SK-N-MC (cell line): ENCODE measurements around the gene RALY.

ENCODE experiments used
- DNase-seq: peaks from one replicate; pipeline ENCODE4 v3.0.0-alpha.2; 2011; ENCODE audit warnings: low read depth, low spot score
- H3K27ac ChIP-seq: fragments of 200-600 bp; sonication (generic); 2 replicates; pipeline ENCODE4 v1.5.1; 2016; ENCODE audit warnings: mixed run types
- H3K36me3 ChIP-seq: fragments of 200-600 bp; sonication (generic); 2 replicates; pipeline ENCODE4 v1.6.1; 2017; ENCODE audit warnings: antibody characterized with exemption, low read length, mixed read lengths; ENCODE audit not compliant: insufficient read depth
- H3K4me3 ChIP-seq: fragments of 200-600 bp; sonication (generic); 2 replicates; pipeline ENCODE4 v1.5.1; 2016
- H3K9ac ChIP-seq: fragments of 200-600 bp; sonication (generic); 2 replicates; pipeline ENCODE4 v1.8.0; 2017; ENCODE audit warnings: mixed run types, mixed read lengths; ENCODE audit not compliant: insufficient read length
- H3K9me3 ChIP-seq: fragments of 200-600 bp; sonication (generic); 2 replicates; pipeline ENCODE4 v1.6.1; 2017; ENCODE audit warnings: low read depth, mild to moderate bottlenecking, antibody characterized with exemption, low read length, moderate library complexity, mixed read lengths
- EZH2 ChIP-seq: fragments of 200-600 bp; sonication (generic); IDR thresholded peaks from one replicate; pipeline ENCODE4 v1.6.1; 2017; ENCODE audit warnings: antibody characterized with exemption
- FOXP2 ChIP-seq: optimal IDR thresholded peaks from 2 replicates; pipeline ENCODE3; 2011; ENCODE audit warnings: mild to moderate bottlenecking, moderate library complexity; ENCODE audit not compliant: insufficient read depth; ENCODE audit errors: extremely low read length, control extremely low read depth
- POLR2AphosphoS5 ChIP-seq: IDR thresholded peaks from 2 replicates; pipeline ENCODE4 v1.6.1; 2012; ENCODE audit warnings: mild to moderate bottlenecking, low read depth, low read length, borderline replicate concordance

Gene RALY

DNA sequence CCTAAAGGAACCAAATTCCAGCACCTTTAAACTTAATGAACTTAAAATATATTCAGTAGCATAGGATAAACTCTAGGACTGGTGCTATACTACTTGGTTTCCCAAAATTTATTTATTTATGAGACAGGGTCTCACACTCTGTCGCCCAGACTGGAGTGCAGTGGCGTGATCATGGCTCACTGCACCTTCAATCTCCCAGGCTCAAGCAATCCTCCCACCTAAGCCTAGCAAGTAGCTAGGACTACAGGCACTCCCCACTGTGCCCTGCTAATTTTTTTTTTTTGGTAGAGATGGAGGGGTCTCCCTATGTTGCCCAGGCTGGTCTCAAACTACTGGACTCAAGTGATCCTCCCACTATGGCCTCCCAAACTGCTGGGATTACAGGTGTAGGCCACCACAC, 96.9 kb downstream of the RALY start:
- Histone ChIP-seq H3K27ac (peak overlapping the region; percentile 58; the same call in 1 of the 2 replicates), H3K36me3 (peaks cover 89% of the 10 kb centered on the region), H3K4me3 (no peak overlapping the region), H3K9me3 (no peaks in the 10 kb centered on the region), H3K9ac (no peak overlapping the region)
- DNase-seq: no peak
- no peak for TF ChIP-seq FOXP2
- TF ChIP-seq POLR2AphosphoS5: no peak
- TF ChIP-seq EZH2: no peak

DNA sequence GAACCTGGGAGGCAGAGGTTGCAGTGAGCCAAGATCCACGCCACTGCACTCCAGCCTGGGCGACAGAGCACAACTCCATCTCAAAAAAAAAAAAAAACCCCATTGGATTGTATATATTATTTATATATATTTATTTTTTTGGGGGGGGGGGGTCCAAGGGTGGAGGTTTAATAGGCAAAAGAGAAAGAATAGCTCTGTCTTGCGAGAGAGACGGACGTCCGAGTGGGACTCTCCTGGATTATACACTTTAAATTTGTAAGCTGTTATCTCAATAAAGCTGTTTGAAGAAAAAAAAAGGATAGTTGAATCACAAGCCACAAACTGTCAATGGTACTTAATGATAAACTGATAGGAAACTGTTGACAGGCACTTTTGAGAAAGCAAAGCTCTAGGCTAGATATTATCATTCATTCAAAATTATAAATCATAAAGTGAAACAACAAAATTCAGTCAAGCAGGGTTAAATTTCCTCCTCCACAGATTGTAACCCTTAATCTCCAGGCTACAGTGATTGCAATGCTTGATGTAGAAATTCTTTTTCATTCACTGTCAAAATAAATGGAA, 98.0 kb downstream of the RALY start:
- Histone ChIP-seq H3K36me3 (peaks cover 98% of the 10 kb centered on the region), H3K27ac (no peak overlapping the region), H3K9ac (no peak overlapping the region), H3K9me3 (no peaks in the 10 kb centered on the region), H3K4me3 (no peak overlapping the region)
- TF ChIP-seq FOXP2: no peak
- no peak for TF ChIP-seq POLR2AphosphoS5
- TF ChIP-seq EZH2: no peak
- no peak for DNase-seq

DNA sequence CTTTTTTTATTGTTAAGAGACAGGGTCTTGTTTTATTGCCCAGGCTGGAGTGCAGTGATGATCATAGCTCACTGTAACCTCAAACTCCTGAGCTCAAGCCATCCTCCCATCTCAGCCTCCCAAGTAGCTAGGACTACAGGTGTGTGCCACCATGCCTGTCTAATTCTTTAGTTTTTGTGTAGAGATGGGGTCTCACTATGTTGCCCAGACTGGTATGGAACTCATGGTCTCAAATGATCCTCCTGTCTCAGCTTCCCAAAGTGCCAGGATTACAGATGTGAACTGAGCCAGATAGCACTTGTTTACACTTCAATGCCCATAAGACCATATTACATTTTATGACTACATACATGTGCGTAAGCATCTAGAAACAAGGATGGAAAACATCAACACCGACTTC, 100.2 kb downstream of the RALY start:
- no peak for DNase-seq
- no peak overlapping the region for H3K4me3 ChIP-seq

DNA sequence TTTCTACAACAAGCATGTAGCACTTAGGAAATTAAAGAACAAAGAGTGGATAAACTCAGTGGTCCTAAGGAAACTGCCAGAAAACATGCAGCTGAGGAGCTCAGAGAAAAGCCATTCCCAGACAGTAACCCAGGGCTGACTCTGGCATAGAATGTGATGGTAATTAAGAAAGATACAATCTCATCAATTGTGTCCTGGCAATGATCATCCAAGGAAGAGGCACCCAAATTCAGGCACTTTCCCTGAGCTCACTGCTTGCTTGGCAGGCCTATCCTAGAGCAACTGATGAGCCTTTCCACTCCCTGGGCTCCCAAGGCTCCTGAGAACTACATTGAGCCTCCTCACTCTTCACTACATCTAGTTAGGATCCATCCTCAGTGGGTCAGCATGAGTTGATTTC, 102.1 kb downstream of the RALY start:
- Histone ChIP-seq H3K27ac (no peak overlapping the region), H3K9me3 (no peaks in the 10 kb centered on the region), H3K9ac (no peak overlapping the region), H3K4me3 (no peak overlapping the region), H3K36me3 (peaks cover 98% of the 10 kb centered on the region)
- no peak for TF ChIP-seq EZH2
- TF ChIP-seq POLR2AphosphoS5: peak; percentile 15; the same call in 1 of the 2 replicates
- TF ChIP-seq FOXP2: no peak
- DNase-seq: no peak

More for the DNA sequence above, 100.2 kb downstream of the RALY start:
- Histone ChIP-seq H3K9me3 (no peaks in the 10 kb centered on the region), H3K9ac (no peak overlapping the region), H3K27ac (no peak overlapping the region), H3K36me3 (peaks cover 98% of the 10 kb centered on the region)
- TF ChIP-seq FOXP2: no peak
- TF ChIP-seq POLR2AphosphoS5: no peak; the same call in 1 of the 2 replicates
- no peak for TF ChIP-seq EZH2

DNA sequence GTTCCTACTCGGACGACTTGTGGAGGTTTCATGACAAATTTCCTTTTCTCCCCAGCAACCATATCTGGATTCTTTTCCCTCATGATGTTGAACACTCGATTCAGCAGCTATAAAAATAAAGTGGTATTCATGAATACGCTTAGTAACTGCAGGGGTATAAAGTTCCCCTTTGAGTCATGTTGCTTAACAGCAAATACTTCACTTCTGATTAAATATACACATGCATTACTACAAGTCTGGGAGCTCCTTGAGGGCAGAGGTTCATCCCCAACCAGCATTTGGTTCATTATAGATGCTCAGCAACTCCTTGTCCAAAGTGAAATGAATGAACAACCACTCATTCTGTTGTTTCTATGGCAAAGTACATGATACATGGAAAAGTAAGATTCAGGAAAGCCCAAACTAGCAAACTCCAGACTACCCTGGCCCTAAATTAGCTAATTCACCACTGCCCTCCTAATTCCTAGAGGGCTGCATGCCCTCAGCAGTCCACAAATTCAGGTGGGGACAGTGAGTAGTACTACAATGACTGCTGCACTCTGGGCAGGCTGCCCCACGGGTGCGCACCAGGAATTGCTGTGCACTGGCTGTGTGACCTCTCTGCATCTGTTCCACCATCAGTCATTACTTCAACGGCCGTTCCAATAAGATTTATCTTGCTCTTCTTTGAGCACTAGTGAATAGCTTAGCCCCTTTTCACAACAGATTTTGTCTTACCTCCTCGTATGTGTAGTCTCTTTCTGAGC, 103.2 kb downstream of the RALY start:
- no peak for TF ChIP-seq EZH2
- TF ChIP-seq POLR2AphosphoS5: no peak
- TF ChIP-seq FOXP2: no peak
- Histone ChIP-seq H3K9me3 (no peaks in the 10 kb centered on the region), H3K4me3 (no peak overlapping the region), H3K27ac (no peak overlapping the region), H3K9ac (no peak overlapping the region), H3K36me3 (peaks cover 100% of the 10 kb centered on the region)
- DNase-seq: no peak

DNA sequence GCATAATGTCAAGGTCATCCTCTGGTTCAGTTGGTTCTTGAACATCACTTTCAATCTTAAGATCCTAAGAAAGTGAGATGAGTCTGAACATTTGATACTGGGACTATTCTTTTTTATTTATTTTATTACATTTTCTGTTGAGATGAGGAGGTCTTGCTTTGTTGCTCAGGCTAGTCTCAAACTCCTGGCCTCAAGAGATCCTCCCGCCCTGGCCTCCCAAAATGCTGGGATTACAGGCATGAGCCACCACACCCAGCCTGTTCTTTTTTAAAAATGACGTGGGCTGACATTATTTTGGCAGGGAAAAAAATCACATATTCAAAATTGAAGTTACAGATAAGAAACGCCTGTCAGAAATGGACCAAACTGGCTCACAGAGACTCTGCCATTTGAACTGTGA, 104.9 kb downstream of the RALY start:
- Histone ChIP-seq H3K9ac (no peak overlapping the region), H3K4me3 (no peak overlapping the region), H3K9me3 (no peaks in the 10 kb centered on the region), H3K36me3 (peaks cover 100% of the 10 kb centered on the region), H3K27ac (no peak overlapping the region)
- TF ChIP-seq POLR2AphosphoS5: no peak
- no peak for TF ChIP-seq EZH2
- TF ChIP-seq FOXP2: no peak
- DNase-seq: no peak

DNA sequence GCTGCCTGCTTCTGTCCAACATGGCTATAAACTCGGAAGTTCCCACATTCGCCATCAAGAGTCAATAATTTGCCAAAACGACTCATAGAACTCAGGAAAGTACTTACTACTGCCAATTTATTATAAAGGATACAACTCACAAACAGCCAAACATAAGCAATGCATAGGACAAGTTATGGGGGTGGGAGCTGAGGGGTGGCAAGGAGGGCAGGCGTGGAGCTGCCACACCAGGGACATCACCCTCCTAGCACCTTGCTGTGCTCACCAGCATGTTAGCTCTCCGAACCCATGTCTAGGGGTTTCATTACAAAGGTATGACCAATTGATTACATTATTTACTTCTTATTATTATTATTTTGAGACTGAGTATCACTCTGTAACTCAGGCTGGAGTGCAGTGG, 106.0 kb downstream of the RALY start:
- Histone ChIP-seq H3K9me3 (no peaks in the 10 kb centered on the region), H3K9ac (no peak overlapping the region), H3K27ac (no peak overlapping the region), H3K36me3 (peaks cover 100% of the 10 kb centered on the region), H3K4me3 (no peak overlapping the region)
- TF ChIP-seq POLR2AphosphoS5: no peak
- no peak for TF ChIP-seq EZH2
- no peak for DNase-seq

DNA sequence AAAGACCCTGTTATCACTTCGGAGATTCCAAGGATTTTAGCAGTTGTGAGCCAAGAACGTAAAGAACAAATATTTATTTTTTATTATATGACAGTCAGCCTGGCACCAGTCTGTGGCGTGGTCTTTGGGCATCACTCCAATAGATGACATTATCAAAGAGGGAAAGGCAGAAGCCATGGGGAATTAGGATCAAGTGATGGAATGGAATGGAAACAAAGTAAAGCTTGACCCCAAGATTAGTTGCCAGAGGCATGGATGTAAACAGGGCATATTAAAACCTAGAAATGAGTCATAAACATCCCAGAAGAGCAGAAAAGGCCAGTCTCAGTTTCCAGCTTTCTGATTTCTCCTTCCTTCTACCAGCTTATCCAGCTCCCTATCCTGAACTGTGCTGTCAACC, 106.9 kb downstream of the RALY start:
- Histone ChIP-seq H3K9me3 (no peaks in the 10 kb centered on the region), H3K4me3 (no peak overlapping the region), H3K9ac (no peak overlapping the region), H3K27ac (no peak overlapping the region), H3K36me3 (peaks cover 100% of the 10 kb centered on the region)
- no peak for DNase-seq
- TF ChIP-seq POLR2AphosphoS5 (no peak), FOXP2 (no peak), EZH2 (no peak)

DNA sequence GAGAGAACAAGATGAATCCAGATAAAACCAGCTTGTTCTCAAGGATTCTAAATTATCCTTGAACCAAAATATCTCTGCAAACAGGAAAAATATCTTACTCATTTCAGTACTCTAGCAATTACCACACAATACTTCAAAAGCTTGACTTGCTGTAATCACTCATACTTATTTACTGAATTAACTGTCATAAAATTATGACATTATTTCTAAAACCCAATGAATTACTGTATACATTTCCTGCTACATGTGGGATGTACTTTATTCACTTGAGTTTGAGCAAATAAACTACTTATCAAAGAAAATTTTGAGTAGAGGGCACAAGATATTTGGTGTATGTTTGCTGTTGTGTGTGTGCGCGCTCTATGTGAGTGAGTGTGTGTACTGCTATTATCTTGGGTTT, 108.6 kb downstream of the RALY start:
- Histone ChIP-seq H3K4me3 (no peak overlapping the region), H3K36me3 (peaks cover 100% of the 10 kb centered on the region), H3K9ac (no peak overlapping the region), H3K27ac (no peak overlapping the region), H3K9me3 (no peaks in the 10 kb centered on the region)
- DNase-seq: no peak
- TF ChIP-seq FOXP2: no peak
- TF ChIP-seq POLR2AphosphoS5: no peak
- TF ChIP-seq EZH2: no peak
